ENCODE data around the gene ROS1. TPM values are rescaled to one million over a fixed set of nuclear protein-coding genes. Genes with fewer than 3 reads are reported as not detected.

ROS1 gene
- total RNA-seq = under 1 TPM in 3 of 6 experiments, not detected in 3; 0.07 to 0.12 (median 0.07) TPM
- long read RNA-seq = 0 reads

DNA sequence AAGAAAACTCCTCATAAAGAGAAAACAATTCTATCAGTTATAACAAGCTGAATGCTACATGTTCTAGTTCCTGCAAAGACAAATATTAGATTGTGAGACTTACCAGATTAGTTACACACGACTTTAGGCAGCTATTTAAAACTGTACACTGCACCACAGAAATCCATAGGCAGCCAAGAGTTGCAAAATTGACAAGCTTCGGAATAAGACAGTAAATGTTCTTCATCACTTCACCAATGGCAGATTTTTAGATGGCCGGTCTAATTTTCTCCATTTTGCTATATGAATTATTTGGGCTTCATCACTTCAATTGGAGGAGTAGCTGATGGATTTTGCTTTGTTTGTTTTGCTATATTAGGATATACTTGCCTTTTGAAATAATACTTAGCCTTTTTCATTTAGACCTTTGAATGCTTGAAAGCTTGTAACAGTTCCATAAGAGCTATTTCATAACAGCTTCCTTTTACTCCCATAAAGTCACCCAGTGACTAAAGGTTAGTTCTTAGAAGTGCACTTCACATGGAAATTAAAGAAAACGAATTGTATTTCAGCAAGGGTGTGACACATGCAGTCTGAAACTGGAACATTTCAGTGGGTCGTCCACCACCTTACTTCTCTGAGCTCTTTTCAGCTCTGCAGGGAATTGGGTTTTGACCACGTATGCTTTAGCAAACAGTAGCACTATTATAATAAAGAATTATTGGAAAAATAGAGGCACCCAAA lies at the start of gene ROS1:
Gene ROS1 (minus strand): TSS at position 512 of the 723 bp plus-strand sequence. CDS start 286 bp downstream, at position 226.
- Histone ChIP-seq H3K4me1 (no peaks in the 10 kb centered on the region), H3K27ac (no peak within 1 kb of the TSS), H3K27me3 (no peaks in the 10 kb centered on the region), H3K36me3 (no peaks in the 10 kb centered on the region), H3K9me3 (no peaks in the 10 kb centered on the region), H3K4me3 (no peak within 1 kb of the TSS)
- no peak for ATAC-seq
- WGBS (ENCODE audit: insufficient coverage, low coverage, low lambda C conversion rate, missing lambda C conversion rate) = 50% methylated on average over 6 of the region's 6 CpGs
- no peak for DNase-seq
- intact Hi-C loops (cut with DNase I) = no loop called here
- no peak for TF ChIP-seq POLR2A (IDR thresholded peaks at IDR 0.05)
- TF ChIP-seq, protein P1, sequence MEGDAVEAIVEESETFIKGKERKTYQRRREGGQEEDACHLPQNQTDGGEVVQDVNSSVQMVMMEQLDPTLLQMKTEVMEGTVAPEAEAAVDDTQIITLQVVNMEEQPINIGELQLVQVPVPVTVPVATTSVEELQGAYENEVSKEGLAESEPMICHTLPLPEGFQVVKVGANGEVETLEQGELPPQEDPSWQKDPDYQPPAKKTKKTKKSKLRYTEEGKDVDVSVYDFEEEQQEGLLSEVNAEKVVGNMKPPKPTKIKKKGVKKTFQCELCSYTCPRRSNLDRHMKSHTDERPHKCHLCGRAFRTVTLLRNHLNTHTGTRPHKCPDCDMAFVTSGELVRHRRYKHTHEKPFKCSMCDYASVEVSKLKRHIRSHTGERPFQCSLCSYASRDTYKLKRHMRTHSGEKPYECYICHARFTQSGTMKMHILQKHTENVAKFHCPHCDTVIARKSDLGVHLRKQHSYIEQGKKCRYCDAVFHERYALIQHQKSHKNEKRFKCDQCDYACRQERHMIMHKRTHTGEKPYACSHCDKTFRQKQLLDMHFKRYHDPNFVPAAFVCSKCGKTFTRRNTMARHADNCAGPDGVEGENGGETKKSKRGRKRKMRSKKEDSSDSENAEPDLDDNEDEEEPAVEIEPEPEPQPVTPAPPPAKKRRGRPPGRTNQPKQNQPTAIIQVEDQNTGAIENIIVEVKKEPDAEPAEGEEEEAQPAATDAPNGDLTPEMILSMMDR (IDR thresholded peaks at IDR 0.05) = no peak

DNA sequence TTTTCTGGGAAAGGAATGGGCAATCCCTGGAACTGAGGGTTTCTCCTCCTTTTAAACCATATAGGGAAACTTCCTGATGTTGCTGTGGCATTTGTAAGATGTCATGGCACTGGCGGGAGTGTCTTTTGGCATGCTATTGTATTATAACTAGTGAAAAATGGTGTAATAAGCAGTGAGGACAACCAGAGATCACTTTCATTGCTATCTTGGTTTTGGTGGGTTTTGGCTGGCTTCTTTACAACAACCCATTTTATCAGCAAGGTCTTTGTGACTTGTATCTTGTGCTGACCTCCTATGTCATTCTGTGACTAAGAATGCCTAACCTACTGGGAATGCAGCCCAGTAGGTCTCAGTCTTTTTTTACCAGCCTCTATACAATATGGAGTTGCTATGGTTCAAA lies 47.7 kb upstream of the ROS1 start:
- TF ChIP-seq, protein P1 (IDR thresholded peaks at IDR 0.05) = no peak
- TF ChIP-seq POLR2A (IDR thresholded peaks at IDR 0.05) = no peak
- intact Hi-C loops (cut with DNase I) = loop anchor here in 1 of 2 donors (10.0 kb wide), 1 partner anchor 71 kb away; no protein-coding TSS in a partner anchor
- Histone ChIP-seq H3K27ac (no peak overlapping the region), H3K36me3 (no peaks in the 10 kb centered on the region), H3K27me3 (no peaks in the 10 kb centered on the region), H3K9me3 (no peaks in the 10 kb centered on the region), H3K4me3 (no peak overlapping the region), H3K4me1 (peaks cover 0 to 6% (median 0%) of the 10 kb centered on the region in 4 donors)
- 100% methylated on average over 1 of the region's 1 CpG for WGBS (ENCODE audit: insufficient coverage, low coverage, low lambda C conversion rate, missing lambda C conversion rate)
- no peak for DNase-seq
- ATAC-seq = no peak

DNA sequence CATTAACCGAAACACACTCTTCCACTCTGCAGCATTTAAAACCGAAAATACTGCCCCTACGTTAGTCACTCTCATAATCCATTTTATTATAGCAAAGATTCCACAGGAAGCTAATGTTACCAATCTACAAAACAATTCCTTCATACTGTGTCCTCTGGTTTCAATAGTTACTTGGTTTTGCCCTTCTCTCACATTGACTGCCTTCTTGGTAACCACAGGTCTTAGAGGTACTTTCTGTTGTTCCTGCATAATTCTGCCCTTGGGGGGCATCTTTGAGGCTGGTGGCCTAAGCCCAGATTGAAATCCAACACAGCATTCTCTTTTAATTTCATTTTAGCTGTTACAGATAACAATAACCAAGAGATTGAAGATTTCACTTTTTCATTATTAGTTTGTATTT lies 46.9 kb upstream of the ROS1 start:
- Histone ChIP-seq H3K4me1 (no peaks in the 10 kb centered on the region), H3K36me3 (no peaks in the 10 kb centered on the region), H3K4me3 (no peak overlapping the region), H3K27ac (no peak overlapping the region), H3K27me3 (no peaks in the 10 kb centered on the region), H3K9me3 (no peaks in the 10 kb centered on the region)
- DNase-seq (no peak), ATAC-seq (no peak)
- WGBS (ENCODE audit: insufficient coverage, low coverage, low lambda C conversion rate, missing lambda C conversion rate) = 96% methylated on average over 3 of the region's 3 CpGs
- TF ChIP-seq, protein P1 (IDR thresholded peaks at IDR 0.05) = no peak
- intact Hi-C loops (cut with DNase I) = loop anchor here in 1 of 2 donors (10.0 kb wide), 1 partner anchor 72 kb away; no protein-coding TSS in a partner anchor

DNA sequence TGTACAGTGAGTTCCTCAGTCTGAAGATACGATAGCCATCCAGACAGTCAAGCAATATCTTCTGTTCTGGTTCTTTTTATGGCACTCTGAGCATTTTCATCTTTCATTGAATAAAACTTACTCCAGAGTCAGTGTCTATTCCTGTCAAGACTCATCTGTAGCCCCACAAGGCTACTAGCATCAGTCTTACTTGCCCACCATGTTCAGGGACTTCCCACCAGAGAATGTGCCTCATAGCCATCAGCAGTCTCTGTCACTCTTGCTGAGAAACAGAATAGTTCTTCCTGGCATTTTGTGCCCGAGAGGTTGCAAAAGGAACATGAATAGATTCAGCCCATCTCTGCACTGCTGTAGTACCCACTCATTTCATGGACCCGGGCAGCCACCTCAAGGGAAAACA lies 44.0 kb upstream of the ROS1 start:
- no peak for DNase-seq
- intact Hi-C loops (cut with DNase I) = loop anchor here in 1 of 2 donors (10.0 kb wide), 1 partner anchor 75 kb away; no protein-coding TSS in a partner anchor
- no peaks in the 10 kb centered on the region for H3K4me1 ChIP-seq
- H3K27ac ChIP-seq = no peak overlapping the region
- WGBS (ENCODE audit: insufficient coverage, low coverage, low lambda C conversion rate, missing lambda C conversion rate) = 83% methylated on average over 1 of the region's 3 CpGs
- H3K4me3 ChIP-seq = no peak overlapping the region
- no peaks in the 10 kb centered on the region for H3K27me3 ChIP-seq
- no peaks in the 10 kb centered on the region for H3K9me3 ChIP-seq
- ATAC-seq = no peak
- H3K36me3 ChIP-seq = no peaks in the 10 kb centered on the region
- TF ChIP-seq, protein P1 (IDR thresholded peaks at IDR 0.05) = no peak
- no peak for TF ChIP-seq POLR2A (IDR thresholded peaks at IDR 0.05)

Data from right lobe of liver (tissue), 6 donors.